Measurements from ENCODE around the gene LSAMP.

Gene LSAMP

GRCh38 chr3:116160594-116160993 is 284.7 kb downstream of the LSAMP start:
- no peak for DNase-seq

GRCh38 chr3:116155841-116156240 is 289.4 kb downstream of the LSAMP start:
- peak; percentile 53 for DNase-seq

GRCh38 chr3:116154389-116154788 is 290.9 kb downstream of the LSAMP start:
- DNase-seq = no peak

GRCh38 chr3:116153174-116153573 is 292.1 kb downstream of the LSAMP start:
- DNase-seq = peak; percentile 49

- no peak for DNase-seq
Measured at GRCh38 chr3:116150655-116151167, 294.6 kb downstream of the LSAMP start.

GRCh38 chr3:116148881-116149851 is 296.1 kb downstream of the LSAMP start:
- peak; percentile 15 for DNase-seq

GRCh38 chr3:116145613-116146012 is 299.7 kb downstream of the LSAMP start:
- DNase-seq = no peak

GRCh38 chr3:116141724-116142123 is 303.6 kb downstream of the LSAMP start:
- no peak for DNase-seq

- DNase-seq = peak; percentile 48
Measured at GRCh38 chr3:116140100-116140689, 305.1 kb downstream of the LSAMP start.

- no peak for DNase-seq
Measured at GRCh38 chr3:116139641-116140040, 305.6 kb downstream of the LSAMP start.

- DNase-seq = peak; percentile 87
Measured at GRCh38 chr3:116135457-116136085, 309.7 kb downstream of the LSAMP start.

GRCh38 chr3:116129187-116129946 is 315.9 kb downstream of the LSAMP start:
- DNase-seq = no peak

- DNase-seq = no peak
Measured at GRCh38 chr3:116127464-116127863, 317.8 kb downstream of the LSAMP start.

GRCh38 chr3:116124166-116124565 is 321.1 kb downstream of the LSAMP start:
- no peak for DNase-seq

- no peak for DNase-seq
Measured at GRCh38 chr3:116118475-116119169, 326.7 kb downstream of the LSAMP start.

GRCh38 chr3:116114586-116114985 is 330.7 kb downstream of the LSAMP start:
- no peak for DNase-seq

- DNase-seq = peak; percentile 57
Measured at GRCh38 chr3:116112696-116113095, 332.6 kb downstream of the LSAMP start.

- DNase-seq = no peak
Measured at GRCh38 chr3:116111765-116112164, 333.5 kb downstream of the LSAMP start.

- DNase-seq = no peak
Measured at GRCh38 chr3:116103868-116104530, 341.3 kb downstream of the LSAMP start.

- no peak for DNase-seq
Measured at GRCh38 chr3:116102037-116102436, 343.2 kb downstream of the LSAMP start.

- peak; percentile 28 for DNase-seq
Measured at GRCh38 chr3:116097226-116097625, 348.1 kb downstream of the LSAMP start.

Data from fibroblast of upper back skin (primary cell).